RWPE1 (cell line): ENCODE measurements around the gene SMAD2.

Experiments
- CTCF ChIA-PET: fragments of 350-600 bp; sonication (Branson Sonifier 250); formaldehyde crosslinking; extraction: SDS; loops from one replicate; lab custom pipeline; 2021; lab: Yijun Ruan, JAX
- POLR2A ChIA-PET: fragments of 400-600 bp; formaldehyde crosslinking; extraction: SDS; loops from one replicate; lab custom pipeline; 2020; ENCODE audit warnings: antibody characterized with exemption; ENCODE audit not compliant: low non-redundant PET; lab: Yijun Ruan, JAX
- DNase-seq: peaks from one replicate; pipeline ENCODE4 v3.0.0; 2012; ENCODE audit warnings: low spot score
- H3K27ac ChIP-seq: fragments of 450-650 bp; 2 replicates; pipeline ENCODE4 v1.5.1; 2017
- CTCF ChIP-seq: fragments of 450-650 bp; conservative IDR thresholded peaks from 2 replicates; pipeline ENCODE4 v1.5.1; 2017; ENCODE audit warnings: low read depth, mild to moderate bottlenecking

Gene SMAD2

DNA sequence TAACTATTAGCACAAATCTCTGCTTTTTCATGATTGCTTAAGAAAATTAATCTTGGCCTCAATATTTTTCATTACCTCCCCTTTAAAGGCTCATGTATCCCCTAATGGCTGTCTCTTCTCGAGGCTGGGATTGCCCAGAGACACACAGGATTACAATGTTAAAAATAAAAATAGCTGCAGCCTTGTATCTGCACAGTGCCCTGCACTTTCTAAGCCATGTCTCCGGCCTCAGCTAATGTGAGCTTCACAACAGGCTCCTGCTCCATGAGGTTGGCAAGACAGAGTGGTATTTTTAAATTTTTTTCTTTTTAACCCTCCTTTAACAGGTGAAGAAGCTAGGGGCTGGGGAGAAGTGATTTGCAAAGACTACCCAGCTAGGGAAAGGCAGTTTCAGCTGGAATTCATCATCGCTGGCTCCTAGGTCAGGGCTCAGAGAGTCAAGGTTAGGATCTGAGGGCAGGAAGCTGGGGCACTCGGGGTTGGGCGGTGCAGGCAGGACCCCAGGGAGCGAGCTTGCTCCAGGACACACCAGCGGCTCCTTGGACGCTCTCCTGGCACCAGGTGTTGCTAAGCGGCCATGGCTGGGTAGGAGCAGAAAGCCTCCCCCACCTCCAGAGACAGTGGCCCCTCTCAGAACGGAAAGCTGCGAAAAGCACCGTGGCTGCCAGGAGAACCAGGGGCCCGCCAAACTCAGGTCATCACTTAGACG lies 135.6 kb downstream of the SMAD2 start:
- CTCF ChIA-PET = no interaction called here
- POLR2A ChIA-PET = no interaction called here
- no peak for TF ChIP-seq CTCF
- no peak overlapping the region for H3K27ac ChIP-seq
- DNase-seq = no peak

GRCh38 chr18:47793609-47794008 lies 136.8 kb downstream of the SMAD2 start:
- CTCF ChIA-PET = no interaction called here
- TF ChIP-seq CTCF = no peak

GRCh38 chr18:47791461-47791985 lies 138.9 kb downstream of the SMAD2 start:
- H3K27ac ChIP-seq = no peak overlapping the region
- CTCF ChIA-PET = no interaction called here
- POLR2A ChIA-PET = no interaction called here
- TF ChIP-seq CTCF = no peak
- no peak for DNase-seq

More at GRCh38 chr18:47793609-47794008, 136.8 kb downstream of the SMAD2 start:
- POLR2A ChIA-PET = no interaction called here
- no peak overlapping the region for H3K27ac ChIP-seq
- no peak for DNase-seq

DNA sequence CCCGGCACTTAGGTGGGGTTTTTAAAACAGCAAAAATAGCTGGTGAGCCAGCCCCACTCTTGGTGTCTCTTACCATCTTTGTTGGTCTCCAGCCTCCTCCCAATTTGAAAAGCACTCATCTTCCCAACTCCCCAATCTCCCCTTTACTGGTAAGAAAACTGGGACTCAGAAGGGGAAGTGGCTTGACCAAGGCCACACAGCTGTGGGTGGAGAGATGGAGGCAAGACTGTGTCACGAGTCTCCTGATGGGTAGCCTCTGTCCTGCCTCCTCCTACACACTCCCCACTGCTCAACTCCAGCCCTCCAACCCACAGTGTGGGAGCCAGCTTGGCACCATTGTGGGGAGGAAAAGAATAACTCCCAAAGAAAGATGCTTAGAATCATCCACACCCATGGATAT lies 140.4 kb downstream of the SMAD2 start:
- TF ChIP-seq CTCF = no peak
- DNase-seq = no peak
- CTCF ChIA-PET = no interaction called here

DNA sequence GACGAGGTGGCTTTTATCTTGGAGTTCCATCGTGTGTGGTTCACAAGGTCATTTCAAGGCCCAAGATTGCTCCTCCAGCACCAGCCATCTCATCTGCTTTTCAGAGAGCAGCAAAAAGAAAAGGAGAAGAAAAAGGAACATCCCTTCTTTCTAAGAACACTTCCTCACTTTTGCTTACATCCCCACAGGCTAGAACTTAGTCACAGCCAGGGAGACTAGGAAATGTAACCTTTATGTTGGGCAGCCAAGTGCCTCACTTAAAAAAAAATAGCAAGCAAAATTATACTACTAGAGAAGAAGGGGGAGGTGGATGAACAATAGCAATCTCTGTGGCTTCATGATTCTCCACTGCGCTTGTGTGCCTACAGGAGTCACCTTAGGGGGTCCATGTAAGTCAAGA lies 141.8 kb downstream of the SMAD2 start:
- CTCF ChIA-PET = no interaction called here
- H3K27ac ChIP-seq = no peak overlapping the region
- POLR2A ChIA-PET = no interaction called here
- no peak for TF ChIP-seq CTCF
- no peak for DNase-seq

More for the DNA sequence above, 140.4 kb downstream of the SMAD2 start:
- no peak overlapping the region for H3K27ac ChIP-seq
- POLR2A ChIA-PET = no interaction called here

DNA sequence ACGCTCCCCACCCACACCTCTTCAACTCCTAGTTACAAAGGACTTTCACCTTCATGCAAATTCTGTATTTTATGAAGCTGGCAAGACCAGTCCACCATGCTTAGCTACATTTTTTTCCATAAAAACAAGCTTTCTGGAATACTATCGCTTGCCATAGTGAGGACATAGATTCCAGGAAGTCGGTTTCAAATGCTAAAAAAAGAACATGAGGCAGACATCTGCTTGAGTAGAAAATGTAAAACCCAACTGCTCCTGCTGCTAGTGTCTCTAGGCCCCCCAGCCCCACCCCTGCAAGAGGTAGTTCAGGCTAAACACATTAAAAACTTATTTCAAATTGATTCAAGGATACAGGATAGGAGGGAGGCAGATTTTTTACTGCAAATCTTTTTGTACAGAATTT lies 148.9 kb downstream of the SMAD2 start:
- ChIA-PET CTCF (no interaction called here), POLR2A (no interaction called here)
- no peak for DNase-seq
- no peak overlapping the region for H3K27ac ChIP-seq
- TF ChIP-seq CTCF = no peak
